SH-SY5Y (cell line): ENCODE measurements around the gene TRNT1.

Experiments used
- GATA2 ChIP-seq: IDR thresholded peaks from 2 replicates; pipeline ENCODE4 v1.6.1; 2011; ENCODE audit warnings: mild to moderate bottlenecking, low read depth, low read length
- GATA3 ChIP-seq: IDR thresholded peaks from 2 replicates; pipeline ENCODE4 v1.6.1; 2011; ENCODE audit warnings: low read depth, mild to moderate bottlenecking, low read length, moderate library complexity

- TF ChIP-seq GATA2, result no peak
- no peak for TF ChIP-seq GATA3
Observed at GRCh38 chr3:3110749-3111361, 15.9 kb upstream of the TRNT1 start.
